SK-N-SH (cell line): Measurements from ENCODE around the gene HMG20A.

Experiments
- CHD2 ChIP-seq: fragments of 150-350 bp; IDR thresholded peaks from 2 replicates; pipeline ENCODE4 v1.6.1; 2018; ENCODE audit warnings: low read length; ENCODE audit not compliant: partially characterized antibody
- CTCF ChIP-seq: fragments of 200-600 bp; sonication (generic); IDR thresholded peaks from 2 replicates; pipeline ENCODE4 v1.6.1; 2017; ENCODE audit warnings: antibody characterized with exemption, mild to moderate bottlenecking, moderate library complexity
- ELF1 ChIP-seq: IDR thresholded peaks from 2 replicates; pipeline ENCODE4 v1.4.0; 2012
- EP300 ChIP-seq, 2 experiments: IDR thresholded peaks; 2 replicates each; pipeline versions ENCODE4 v1.4.0 to v1.6.1; 2012; ENCODE audit warnings: borderline replicate concordance in 1 of 2, low read depth in 1 of 2, low read length in 1 of 2
- EZH2phosphoT487 ChIP-seq: fragments of 200-600 bp; sonication (generic); IDR thresholded peaks from 2 replicates; pipeline ENCODE4 v1.6.1; 2017; ENCODE audit warnings: low read depth, mixed run types, mild to moderate bottlenecking, antibody characterized with exemption, moderate library complexity, borderline replicate concordance
- FOXM1 ChIP-seq: IDR thresholded peaks from 2 replicates; pipeline ENCODE4 v1.4.0; 2012; ENCODE audit warnings: low read depth, mild to moderate bottlenecking
- IRF3 ChIP-seq: fragments of 150-350 bp; IDR thresholded peaks from 2 replicates; pipeline ENCODE4 v1.6.1; 2016; ENCODE audit warnings: mild to moderate bottlenecking, low read depth, low read length
- MAX ChIP-seq: IDR thresholded peaks from 2 replicates; pipeline ENCODE4 v1.4.0; 2012; ENCODE audit warnings: low read depth
- NFIC ChIP-seq: IDR thresholded peaks from 2 replicates; pipeline ENCODE4 v1.4.0; 2012; ENCODE audit warnings: borderline replicate concordance
- POLR2AphosphoS5 ChIP-seq: IDR thresholded peaks from 2 replicates; pipeline ENCODE4 v1.6.1; 2012; ENCODE audit warnings: low read depth, low read length
- TEAD4 ChIP-seq: IDR thresholded peaks from 2 replicates; pipeline ENCODE4 v1.4.0; 2012; ENCODE audit warnings: mild to moderate bottlenecking, borderline replicate concordance; ENCODE audit not compliant: insufficient read depth
- USF2 ChIP-seq: fragments of 150-350 bp; IDR thresholded peaks from 2 replicates; pipeline ENCODE4 v1.6.1; 2017; ENCODE audit warnings: antibody characterized with exemption, low read length, low read depth, borderline replicate concordance
- YY1 ChIP-seq: IDR thresholded peaks from 2 replicates; pipeline ENCODE4 v1.4.0; 2012; ENCODE audit warnings: low read depth, mild to moderate bottlenecking

GRCh38 chr15:77525907-77526594 is 105.4 kb downstream of the HMG20A start:
- TF ChIP-seq POLR2AphosphoS5 (no peak), YY1 (no peak), CTCF (no peak), NFIC (no peak), FOXM1 (no peak), MAX (no peak), TEAD4 (no peak), ELF1 (no peak), CHD2 (no peak), USF2 (no peak), IRF3 (no peak), EZH2phosphoT487 (no peak), EP300 (IDR thresholded peaks at IDR 0.05; ENCODE audit: borderline replicate concordance in 1 of 2, low read depth in 1 of 2, low read length in 1 of 2) (no peak)
